A673 (cell line): ENCODE measurements around the gene N4BP2. TPM values are rescaled to one million over a fixed set of nuclear protein-coding genes. Genes with fewer than 3 reads are reported as not detected.

Experiments used
- BruUV-seq: library from RNA; stranded (reverse); fragments of 400-500 nt; replicated peaks from 2 replicates; lab custom pipeline; 2021; lab: Mats Ljungman, UMichigan
- CTCF ChIA-PET: fragments of 300-600 bp; sonication (Branson Sonifier 250); formaldehyde crosslinking; loops from one replicate; lab custom pipeline; 2022; ENCODE audit warnings: antibody characterized with exemption; lab: Charles Lee
- POLR2A ChIA-PET: fragments of 300-600 bp; sonication (Branson Sonifier 250); formaldehyde crosslinking; loops from one replicate; lab custom pipeline; 2022; ENCODE audit warnings: antibody characterized with exemption; ENCODE audit not compliant: low non-redundant PET; lab: Charles Lee
- DNase-seq: peaks from one replicate; pipeline ENCODE4 v3.0.0-alpha.2; 2015; ENCODE audit warnings: low spot score
- H3K27ac ChIP-seq: fragments of 200-600 bp; sonication (generic); 2 replicates; pipeline ENCODE4 v1.5.1; 2016; ENCODE audit warnings: mixed run types, low read depth, mild to moderate bottlenecking, mixed read lengths, antibody characterized with exemption, low read length; ENCODE audit not compliant: poor library complexity, severe bottlenecking
- H3K27me3 ChIP-seq: fragments of 200-600 bp; sonication (generic); replicated peaks from 2 replicates; pipeline ENCODE4 v1.6.1; 2017; ENCODE audit warnings: mixed run types, low read depth, mild to moderate bottlenecking, mixed read lengths, antibody characterized with exemption, low read length; ENCODE audit not compliant: insufficient read depth, poor library complexity
- H3K36me3 ChIP-seq: fragments of 200-600 bp; sonication (generic); 2 replicates; pipeline ENCODE4 v1.6.1; 2016; ENCODE audit warnings: mixed run types, mild to moderate bottlenecking, mixed read lengths, antibody characterized with exemption, low read length; ENCODE audit not compliant: insufficient read depth, poor library complexity, severe bottlenecking
- H3K4me1 ChIP-seq: fragments of 200-600 bp; sonication (generic); 2 replicates; pipeline ENCODE4 v1.6.1; 2017; ENCODE audit warnings: mixed run types, mild to moderate bottlenecking, mixed read lengths, antibody characterized with exemption, low read length; ENCODE audit not compliant: insufficient read depth, poor library complexity, severe bottlenecking
- H3K4me3 ChIP-seq: fragments of 200-600 bp; sonication (generic); 2 replicates; pipeline ENCODE4 v1.5.1; 2016; ENCODE audit warnings: low read depth, mixed run types, mild to moderate bottlenecking, mixed read lengths, low read length; ENCODE audit not compliant: poor library complexity, severe bottlenecking
- H3K9me3 ChIP-seq: fragments of 200-600 bp; sonication (generic); 2 replicates; pipeline ENCODE4 v1.6.1; 2016; ENCODE audit warnings: mixed run types, low read depth, mild to moderate bottlenecking, mixed read lengths, antibody characterized with exemption, low read length; ENCODE audit not compliant: poor library complexity, severe bottlenecking
- EZH2 ChIP-seq: fragments of 200-600 bp; sonication (generic); IDR thresholded peaks from 2 replicates; pipeline ENCODE4 v1.6.1; 2017; ENCODE audit warnings: borderline replicate concordance, low read depth, mild to moderate bottlenecking, mixed read lengths, antibody characterized with exemption, low read length; ENCODE audit not compliant: poor library complexity, severe bottlenecking
- intact Hi-C: fragments of 100-400 bp; cut with micrococcal nuclease; formaldehyde crosslinking; loops from one replicate; pipeline ENCODE4 v1.10.0; 2022; ENCODE audit not compliant: unreplicated experiment
- total RNA-seq: library from RNA; stranded (reverse); gene quantifications from 2 replicates; pipeline ENCODE4 v1.2.3, GENCODE V29; 2021
- TF ChIP-seq, protein P1 (sequence below): fragments of 300-800, 200-600 bp; sonication (generic); conservative IDR thresholded peaks from 2 replicates; pipeline ENCODE4 v1.5.1; 2017; ENCODE audit warnings: low read depth, mild to moderate bottlenecking, antibody characterized with exemption, low read length, moderate library complexity, mixed read lengths

N4BP2 gene
- total RNA-seq, 1 experiment from 2014 or later = 21.3 TPM

DNA sequence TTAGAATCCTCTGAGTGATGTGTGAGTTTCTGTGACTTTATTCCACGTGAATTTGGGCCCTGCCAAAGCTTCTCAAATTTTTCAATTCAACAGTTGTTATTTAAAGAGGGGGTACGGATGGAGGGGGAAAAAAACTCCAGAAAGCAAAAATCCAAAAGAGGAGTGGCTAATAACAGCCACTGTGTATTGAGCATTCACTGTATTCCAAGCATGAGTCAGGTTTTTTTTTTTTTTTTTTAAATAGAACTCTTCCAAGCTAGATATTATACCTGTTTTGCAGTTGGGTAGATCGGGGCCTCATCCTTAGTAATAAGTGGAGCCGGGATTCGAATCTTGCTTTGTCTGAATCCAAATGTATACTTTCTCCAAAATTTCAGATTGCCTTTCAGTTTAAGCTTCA lies 133.8 kb downstream of the N4BP2 start:
- H3K9me3 ChIP-seq = no peaks in the 10 kb centered on the region
- ChIA-PET CTCF (no interaction called here), POLR2A (no interaction called here)
- no peaks in the 10 kb centered on the region for H3K27me3 ChIP-seq
- no peaks in the 10 kb centered on the region for H3K36me3 ChIP-seq
- intact Hi-C loops = no loop called here
- no peak for DNase-seq
- no TSS peak for BruUV-seq
- H3K4me3 ChIP-seq = peak overlapping the region; percentile 29
- TF ChIP-seq, protein P1, sequence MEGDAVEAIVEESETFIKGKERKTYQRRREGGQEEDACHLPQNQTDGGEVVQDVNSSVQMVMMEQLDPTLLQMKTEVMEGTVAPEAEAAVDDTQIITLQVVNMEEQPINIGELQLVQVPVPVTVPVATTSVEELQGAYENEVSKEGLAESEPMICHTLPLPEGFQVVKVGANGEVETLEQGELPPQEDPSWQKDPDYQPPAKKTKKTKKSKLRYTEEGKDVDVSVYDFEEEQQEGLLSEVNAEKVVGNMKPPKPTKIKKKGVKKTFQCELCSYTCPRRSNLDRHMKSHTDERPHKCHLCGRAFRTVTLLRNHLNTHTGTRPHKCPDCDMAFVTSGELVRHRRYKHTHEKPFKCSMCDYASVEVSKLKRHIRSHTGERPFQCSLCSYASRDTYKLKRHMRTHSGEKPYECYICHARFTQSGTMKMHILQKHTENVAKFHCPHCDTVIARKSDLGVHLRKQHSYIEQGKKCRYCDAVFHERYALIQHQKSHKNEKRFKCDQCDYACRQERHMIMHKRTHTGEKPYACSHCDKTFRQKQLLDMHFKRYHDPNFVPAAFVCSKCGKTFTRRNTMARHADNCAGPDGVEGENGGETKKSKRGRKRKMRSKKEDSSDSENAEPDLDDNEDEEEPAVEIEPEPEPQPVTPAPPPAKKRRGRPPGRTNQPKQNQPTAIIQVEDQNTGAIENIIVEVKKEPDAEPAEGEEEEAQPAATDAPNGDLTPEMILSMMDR = no peak
- no peak for TF ChIP-seq EZH2
- H3K4me1 ChIP-seq = peaks cover 80% of the 10 kb centered on the region
- H3K27ac ChIP-seq = peak overlapping the region; percentile 97

DNA sequence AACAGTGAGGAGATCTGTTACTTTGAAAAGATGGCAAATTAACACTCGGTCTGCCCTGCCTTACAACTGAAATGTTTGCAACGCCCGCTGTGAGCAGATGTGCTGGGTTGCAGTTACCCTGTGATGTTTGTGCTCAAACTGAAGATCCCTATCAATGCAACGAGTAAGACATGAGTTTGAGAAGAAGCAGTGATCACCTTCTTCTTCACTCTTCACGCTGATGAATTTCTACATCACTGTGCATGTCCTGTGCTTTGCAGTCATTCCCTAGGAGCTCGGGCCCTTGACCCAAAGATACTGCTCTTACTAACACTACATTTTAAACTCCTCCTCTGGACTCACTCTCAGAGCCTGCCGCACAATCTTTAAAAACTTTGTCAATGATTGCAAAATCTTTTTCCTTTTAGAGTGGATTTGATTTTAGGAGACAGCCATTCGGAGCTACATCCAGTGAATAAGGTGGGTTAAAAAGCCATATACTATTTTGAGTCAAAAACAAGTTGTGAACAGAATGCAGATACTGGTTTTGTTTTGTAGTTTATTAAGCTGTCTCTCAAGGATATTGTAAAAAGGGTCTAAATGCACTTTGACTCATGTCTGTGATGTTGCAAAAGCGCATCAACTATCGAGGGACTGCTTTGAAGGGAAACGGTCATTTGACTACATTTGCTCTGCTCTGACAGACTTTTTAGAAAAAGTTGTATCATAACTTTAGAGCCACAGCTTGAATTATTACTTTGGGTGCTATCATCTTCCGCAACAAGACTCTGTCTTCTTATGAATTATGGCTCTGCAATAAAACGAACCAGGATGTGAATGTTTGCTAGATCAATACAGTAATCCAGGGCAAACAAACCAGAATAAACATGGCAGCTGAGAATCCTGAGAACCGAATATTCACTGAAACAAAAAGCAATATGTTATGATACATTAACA lies 134.5 kb downstream of the N4BP2 start:
- H3K4me3 ChIP-seq = peak overlapping the region; percentile 29
- ChIA-PET CTCF (interaction anchor here (1.5 kb wide), 1 partner anchor 126 kb away, joined by 4 read pairs; no protein-coding TSS in a partner anchor), POLR2A (no interaction called here)
- intact Hi-C loops = no loop called here
- TF ChIP-seq, protein P1 = no peak
- peak; percentile 60 for DNase-seq
- BruUV-seq = TSS peak; percentile 35
- no peaks in the 10 kb centered on the region for H3K27me3 ChIP-seq
- no peaks in the 10 kb centered on the region for H3K36me3 ChIP-seq
- peaks cover 80% of the 10 kb centered on the region for H3K4me1 ChIP-seq
- H3K27ac ChIP-seq = peak overlapping the region; percentile 97
- H3K9me3 ChIP-seq = no peaks in the 10 kb centered on the region

DNA sequence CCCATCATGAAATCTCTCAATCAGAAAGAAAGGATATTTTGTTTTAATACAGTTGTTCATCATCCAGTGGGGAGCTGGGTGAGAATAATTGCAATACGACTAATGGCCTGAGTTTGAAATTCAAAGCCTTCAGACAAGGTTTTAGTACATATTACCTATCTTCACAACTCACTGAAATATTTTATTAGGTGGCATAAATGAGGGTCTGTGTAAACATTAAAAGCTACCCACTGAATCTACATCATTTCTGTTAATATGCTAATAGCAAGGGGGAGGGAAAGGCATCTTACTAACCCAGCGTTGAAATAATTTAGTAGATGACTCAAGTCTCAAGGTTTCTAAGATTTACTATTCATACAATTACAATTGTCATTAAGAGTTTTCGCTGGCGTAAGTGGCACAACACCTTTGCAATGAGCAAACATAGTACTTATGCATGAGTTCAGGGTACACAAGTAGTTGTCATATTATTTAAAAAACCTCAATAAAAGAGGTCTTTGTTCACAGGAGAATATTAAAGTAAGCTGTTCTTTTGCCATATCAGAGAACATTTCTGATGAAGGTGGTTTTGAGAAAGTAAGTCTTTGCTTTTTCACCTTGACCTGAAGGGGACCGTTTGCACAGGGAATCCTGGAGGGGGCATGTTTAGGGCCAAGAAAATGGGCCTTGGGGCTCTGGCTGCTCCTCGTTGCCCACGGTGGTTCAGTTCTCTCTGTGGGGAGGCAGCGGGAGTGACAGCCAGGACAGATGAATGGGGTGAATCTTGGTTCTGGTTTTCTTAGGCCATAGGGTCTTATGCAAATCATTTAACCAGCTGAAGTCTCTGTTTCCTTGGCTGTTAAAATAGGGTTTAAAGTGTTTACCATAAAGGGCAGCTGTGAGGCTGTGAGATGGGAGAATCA lies 135.7 kb downstream of the N4BP2 start:
- ChIA-PET POLR2A (no interaction called here), CTCF (interaction anchor here (1.5 kb wide), 1 partner anchor 125 kb away, joined by 4 read pairs; no protein-coding TSS in a partner anchor)
- no peaks in the 10 kb centered on the region for H3K36me3 ChIP-seq
- intact Hi-C loops = no loop called here
- no peak for TF ChIP-seq EZH2
- TF ChIP-seq, protein P1 = no peak
- H3K4me1 ChIP-seq = peaks cover 73% of the 10 kb centered on the region
- no peaks in the 10 kb centered on the region for H3K9me3 ChIP-seq
- H3K4me3 ChIP-seq = peak overlapping the region; percentile 29
- H3K27me3 ChIP-seq = no peaks in the 10 kb centered on the region
- BruUV-seq = no TSS peak
- peak; percentile 30 for DNase-seq
- H3K27ac ChIP-seq = peak overlapping the region; percentile 97
